ENCODE data around the gene RNF144B. TPM values are rescaled to one million over a fixed set of nuclear protein-coding genes. Genes with fewer than 3 reads are reported as not detected.
A peak's percentile ranks its signal among the peaks of the same experiment; 100 is the strongest.
"Not testable (repeated sequence)": the region's sequence is repeated elsewhere in the genome, so short reads cannot be mapped to it uniquely, and the experiment has no call there.

The RNF144B gene
- total RNA-seq, 4 donors from 2014 or later = 13.3 to 43.5 (median 26.8) TPM

GRCh38 chr6:18359237-18359885 is 27.8 kb upstream of the RNF144B start:
- DNase-seq (ENCODE audit: low spot score) (no peak), ATAC-seq (ENCODE audit: low FRiP score) (no peak)
- TF ChIP-seq, protein P1, sequence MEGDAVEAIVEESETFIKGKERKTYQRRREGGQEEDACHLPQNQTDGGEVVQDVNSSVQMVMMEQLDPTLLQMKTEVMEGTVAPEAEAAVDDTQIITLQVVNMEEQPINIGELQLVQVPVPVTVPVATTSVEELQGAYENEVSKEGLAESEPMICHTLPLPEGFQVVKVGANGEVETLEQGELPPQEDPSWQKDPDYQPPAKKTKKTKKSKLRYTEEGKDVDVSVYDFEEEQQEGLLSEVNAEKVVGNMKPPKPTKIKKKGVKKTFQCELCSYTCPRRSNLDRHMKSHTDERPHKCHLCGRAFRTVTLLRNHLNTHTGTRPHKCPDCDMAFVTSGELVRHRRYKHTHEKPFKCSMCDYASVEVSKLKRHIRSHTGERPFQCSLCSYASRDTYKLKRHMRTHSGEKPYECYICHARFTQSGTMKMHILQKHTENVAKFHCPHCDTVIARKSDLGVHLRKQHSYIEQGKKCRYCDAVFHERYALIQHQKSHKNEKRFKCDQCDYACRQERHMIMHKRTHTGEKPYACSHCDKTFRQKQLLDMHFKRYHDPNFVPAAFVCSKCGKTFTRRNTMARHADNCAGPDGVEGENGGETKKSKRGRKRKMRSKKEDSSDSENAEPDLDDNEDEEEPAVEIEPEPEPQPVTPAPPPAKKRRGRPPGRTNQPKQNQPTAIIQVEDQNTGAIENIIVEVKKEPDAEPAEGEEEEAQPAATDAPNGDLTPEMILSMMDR (IDR thresholded peaks at IDR 0.05) = no peak

GRCh38 chr6:18360188-18360587 is 27.0 kb upstream of the RNF144B start:
- ATAC-seq (ENCODE audit: low FRiP score) (no peak), DNase-seq (ENCODE audit: low spot score) (no peak)
- TF ChIP-seq, protein P1 (IDR thresholded peaks at IDR 0.05) = no peak

DNA sequence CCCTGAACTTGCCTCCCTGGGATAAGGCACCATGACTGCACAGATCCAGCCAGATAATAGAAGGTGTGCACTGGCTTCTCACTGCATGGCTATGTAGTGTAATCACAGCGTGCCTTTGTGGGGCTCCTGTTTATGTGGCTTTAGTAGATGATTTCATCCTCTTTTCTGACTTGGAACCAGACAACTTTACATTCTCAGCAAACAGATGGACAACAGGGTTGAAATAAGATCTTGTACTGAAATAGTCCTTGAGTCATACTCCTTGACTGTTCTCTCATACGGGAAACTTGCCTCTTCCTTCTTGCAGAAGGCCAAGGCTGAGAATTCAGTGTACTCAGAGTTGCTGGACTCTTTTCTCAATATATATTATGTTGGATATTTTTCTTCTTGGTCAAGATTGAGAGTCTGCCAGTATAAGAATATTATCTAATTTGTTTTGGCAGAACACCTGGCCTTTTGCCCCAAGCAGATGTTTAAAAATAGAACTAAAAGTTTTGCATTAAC is 25.0 kb upstream of the RNF144B start:
- TF ChIP-seq, protein P1 (IDR thresholded peaks at IDR 0.05) = no peak
- DNase-seq (ENCODE audit: low spot score) (no peak), ATAC-seq (ENCODE audit: low FRiP score) (peak; percentile 57)

- ATAC-seq (ENCODE audit: low FRiP score) = no peak
- DNase-seq (ENCODE audit: low spot score) = no peak
- TF ChIP-seq, protein P1 (IDR thresholded peaks at IDR 0.05) = no peak
Measured at GRCh38 chr6:18363746-18364145, 23.4 kb upstream of the RNF144B start.

DNA sequence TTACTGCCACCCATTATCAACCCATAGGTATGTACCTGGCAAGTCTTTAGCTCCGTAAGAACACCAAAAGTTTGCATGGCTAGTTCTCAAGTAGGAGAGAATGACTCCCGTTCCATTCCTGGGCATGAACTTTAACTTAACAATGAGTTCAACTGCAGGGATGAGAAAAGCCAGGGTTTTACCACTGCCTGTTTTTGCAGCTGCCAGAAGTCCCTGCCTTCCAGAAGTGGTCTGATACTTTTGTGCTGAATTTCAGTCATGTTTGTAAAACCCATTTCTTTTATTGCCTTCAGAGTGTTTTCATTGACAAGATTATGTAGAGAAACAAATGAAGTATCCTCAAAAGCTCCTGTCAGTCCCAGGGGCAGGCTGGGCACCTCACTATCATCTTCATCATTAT is 22.6 kb upstream of the RNF144B start:
- not testable (repeated sequence) for DNase-seq (ENCODE audit: low spot score); ATAC-seq (ENCODE audit: low FRiP score)

DNA sequence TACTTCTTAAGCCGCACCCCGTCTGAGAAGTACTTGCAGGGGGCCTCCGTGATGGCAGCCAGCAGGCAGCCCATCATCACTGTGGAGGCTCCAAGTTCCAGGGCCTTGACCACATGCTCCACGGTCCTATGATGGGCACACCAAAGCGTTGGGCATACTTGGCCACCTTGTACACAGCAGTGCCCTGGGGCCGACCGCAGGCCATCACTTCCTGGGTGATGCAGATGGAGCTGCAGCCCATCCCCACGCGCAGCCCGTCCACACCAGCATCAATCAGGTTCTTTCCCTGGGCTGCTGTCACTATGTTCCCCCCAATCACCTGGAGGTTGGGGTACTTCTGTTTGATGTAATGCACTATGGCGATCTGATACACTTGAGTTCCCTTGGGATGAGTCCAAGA is 19.8 kb upstream of the RNF144B start:
- DNase-seq (ENCODE audit: low spot score) (no peak), ATAC-seq (ENCODE audit: low FRiP score) (no peak)
- TF ChIP-seq, protein P1 (IDR thresholded peaks at IDR 0.05) = no peak

DNA sequence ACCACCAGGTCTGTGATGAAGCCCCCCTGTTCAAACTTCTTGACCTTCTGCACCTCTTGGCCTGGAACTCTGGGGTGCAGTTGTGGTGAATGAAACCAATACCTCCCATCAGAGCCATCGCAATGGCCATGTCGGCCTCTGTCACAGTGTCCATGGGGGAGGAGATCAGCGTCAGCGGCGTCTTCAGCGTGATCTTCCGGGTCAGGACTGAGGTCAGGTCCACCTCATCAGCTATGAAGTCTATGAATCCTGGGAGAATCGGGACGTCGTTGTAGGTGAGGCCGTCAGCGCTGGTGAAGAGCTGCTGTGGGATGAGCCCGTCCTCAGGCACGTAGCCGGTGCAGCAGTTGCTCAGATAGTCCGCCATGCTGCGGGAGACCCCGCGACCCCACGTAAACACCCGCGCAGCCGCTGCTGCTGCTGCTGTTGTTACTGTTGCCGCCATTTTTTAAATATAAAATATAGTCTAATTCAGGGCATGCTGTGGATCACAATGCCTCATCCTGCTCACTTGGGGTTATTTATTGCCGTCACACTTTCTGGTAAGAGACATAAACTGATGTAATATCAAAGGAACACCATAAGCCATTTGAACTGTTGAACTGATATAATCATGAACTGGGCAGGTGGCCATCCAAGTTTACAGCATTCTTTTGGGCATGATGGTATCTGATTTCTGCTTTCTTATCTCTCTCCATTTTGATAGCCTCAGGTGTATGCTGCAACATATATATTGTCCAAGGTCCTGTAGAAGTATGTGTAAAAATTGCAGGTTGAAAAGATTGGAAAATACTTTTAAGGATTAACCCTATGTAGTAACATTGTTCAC is 18.7 kb upstream of the RNF144B start:
- TF ChIP-seq, protein P1 (IDR thresholded peaks at IDR 0.05) = no peak
- no peak for DNase-seq (ENCODE audit: low spot score)
- ATAC-seq (ENCODE audit: low FRiP score) = no peak

Measured in omental fat pad (tissue), 4 donors.